Psoas muscle (tissue), 8 donors: ENCODE measurements around the gene PIAS1. TPM values are rescaled to one million over a fixed set of nuclear protein-coding genes. Genes with fewer than 3 reads are reported as not detected.
"Not testable (repeated sequence)": the region's sequence is repeated elsewhere in the genome, so short reads cannot be mapped to it uniquely, and the experiment has no call there.

Experiments
- ATAC-seq, 4 donors: fragments of 200-7000 bp; cut with Tn5 transposase; one replicate each; pipeline ENCODE4 v1.9.1; 2020; ENCODE audit warnings: moderate library complexity in 3 of 4, mild to moderate bottlenecking in 2 of 4
- DNase-seq, 2 donors: peaks; one replicate each; pipeline ENCODE4 v3.0.0-alpha.2; 2020
- H3K27ac ChIP-seq: fragments of 200-600 bp; one replicate; pipeline ENCODE4 v1.8.0; 2022
- H3K27me3 ChIP-seq, 3 donors: fragments of 200-600 bp in 1 of 3; one replicate each; pipeline versions ENCODE4 v1.6.1 to v1.8.0; 2013 to 2022; ENCODE audit warnings: low read length in 2 of 3, mild to moderate bottlenecking in 2 of 3, moderate library complexity in 1 of 3; ENCODE audit not compliant: insufficient read depth in 3 of 3
- H3K36me3 ChIP-seq, 2 donors: fragments of 200-600 bp in 1 of 2; one replicate each; pipeline versions ENCODE4 v1.6.1 to v1.8.0; 2013 to 2022; ENCODE audit warnings: low read depth in 1 of 2, mild to moderate bottlenecking in 1 of 2, moderate library complexity in 1 of 2; ENCODE audit not compliant: insufficient read depth in 1 of 2
- H3K4me1 ChIP-seq: fragments of 200-600 bp; one replicate; pipeline ENCODE4 v1.8.0; 2022
- H3K4me3 ChIP-seq: fragments of 200-600 bp; one replicate; pipeline ENCODE4 v1.8.0; 2022; ENCODE audit warnings: mild to moderate bottlenecking
- H3K9me3 ChIP-seq: fragments of 200-600 bp; one replicate; pipeline ENCODE4 v1.8.0; 2022
- WGBS, 3 donors: extraction: QIAGEN DNeasy Blood & Tissue Kit; methylation state at CpG; one replicate each; pipeline versions ENCODE4 v1.1.6 to v1.1.7; 2013; 5-methylcytosine and 5-hydroxymethylcytosine counted together
- intact Hi-C, 2 donors: fragments of 100-400 bp; cut with DNase I; formaldehyde crosslinking; loops; one replicate each; pipeline versions ENCODE4 v1.11.0 to v1.14.2; 2022
- polyA plus RNA-seq, 3 donors: library from polyadenylated mRNA; stranded (reverse); fragments of 200-250 nt; gene quantifications; one replicate each; pipeline ENCODE4 v1.2.3, GENCODE V29; 2013
- total RNA-seq, 4 donors: library from RNA; stranded (reverse); fragmentation: NEBNext Ultra II Directional in 2 of 4; extraction: Animal tissue kit (Norgen Biotek cat#: 25700) in 2 of 4; gene quantifications; one replicate each; pipeline versions ENCODE4 v1.2.1 to v1.2.4, GENCODE V29; 2021 to 2023
- TF ChIP-seq, protein P1 (sequence below): fragments of 200-600 bp; IDR thresholded peaks from one replicate; pipeline ENCODE4 v1.8.0; 2022; ENCODE audit warnings: antibody characterized with exemption
- donor health status: healthy with polysubstance abuse.
- donor health status: DM: no; HTN: no; CAD: no; lungs with moderate emphysema.
- donor health status: Bipolar disorder and iron deficiency.
- donor health status: healthy.
- donor health status: DM: yes; HTN: yes; CAD: no.
- donor health status: DM: no; HTN: no; CAD: no.
- donor health status: DM: no; HTN: no; CAD: no.
- donor health status: DM: yes; HTN: yes; CAD: no.

Gene PIAS1
- total and polyA plus RNA-seq, 7 donors: 4.4 to 28.7 (median 18.2) TPM

DNA sequence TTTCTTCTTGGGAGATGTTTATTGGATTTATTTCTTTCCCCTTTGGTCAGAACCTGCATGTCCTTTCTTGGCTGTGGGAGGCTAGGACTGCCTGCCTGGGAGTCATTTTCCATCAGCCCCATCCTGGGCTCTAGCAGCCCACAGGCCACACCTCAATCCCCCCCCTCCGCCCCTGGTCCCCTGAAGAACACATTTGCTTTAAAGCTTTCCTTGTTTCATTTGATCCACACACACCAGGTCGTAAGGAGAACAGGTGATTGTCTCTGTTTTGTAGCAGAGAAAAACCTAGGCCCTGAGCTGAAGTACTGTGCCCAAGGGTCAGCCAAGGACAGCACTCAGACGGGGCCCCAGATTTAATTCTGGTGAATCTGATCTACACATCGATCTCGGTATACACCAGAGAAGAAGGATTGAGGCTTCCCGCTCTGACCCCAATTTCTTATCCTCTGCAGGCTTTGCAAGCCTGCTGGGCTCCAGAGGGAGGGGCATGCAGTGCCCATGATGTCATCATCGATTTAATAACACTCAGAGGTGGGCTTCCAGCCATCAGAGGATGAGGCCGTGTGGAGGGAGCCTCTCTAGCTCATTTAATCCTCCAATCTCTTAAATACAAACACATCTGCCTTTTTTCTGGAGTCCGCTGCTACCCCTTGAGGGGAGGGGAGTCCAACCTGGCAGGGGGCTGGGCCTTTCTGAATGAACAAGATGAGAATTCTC is 177.1 kb downstream of the PIAS1 start:
- H3K4me1 ChIP-seq: peaks cover 15% of the 10 kb centered on the region
- 66 to 83% (median 69%) methylated on average over 9 of the region's 9 CpGs for WGBS, 3 donors
- DNase-seq: peak in 1 of 2 donors; percentile 28
- H3K36me3 ChIP-seq: no peaks in the 10 kb centered on the region
- TF ChIP-seq, protein P1, sequence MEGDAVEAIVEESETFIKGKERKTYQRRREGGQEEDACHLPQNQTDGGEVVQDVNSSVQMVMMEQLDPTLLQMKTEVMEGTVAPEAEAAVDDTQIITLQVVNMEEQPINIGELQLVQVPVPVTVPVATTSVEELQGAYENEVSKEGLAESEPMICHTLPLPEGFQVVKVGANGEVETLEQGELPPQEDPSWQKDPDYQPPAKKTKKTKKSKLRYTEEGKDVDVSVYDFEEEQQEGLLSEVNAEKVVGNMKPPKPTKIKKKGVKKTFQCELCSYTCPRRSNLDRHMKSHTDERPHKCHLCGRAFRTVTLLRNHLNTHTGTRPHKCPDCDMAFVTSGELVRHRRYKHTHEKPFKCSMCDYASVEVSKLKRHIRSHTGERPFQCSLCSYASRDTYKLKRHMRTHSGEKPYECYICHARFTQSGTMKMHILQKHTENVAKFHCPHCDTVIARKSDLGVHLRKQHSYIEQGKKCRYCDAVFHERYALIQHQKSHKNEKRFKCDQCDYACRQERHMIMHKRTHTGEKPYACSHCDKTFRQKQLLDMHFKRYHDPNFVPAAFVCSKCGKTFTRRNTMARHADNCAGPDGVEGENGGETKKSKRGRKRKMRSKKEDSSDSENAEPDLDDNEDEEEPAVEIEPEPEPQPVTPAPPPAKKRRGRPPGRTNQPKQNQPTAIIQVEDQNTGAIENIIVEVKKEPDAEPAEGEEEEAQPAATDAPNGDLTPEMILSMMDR: no peak
- H3K9me3 ChIP-seq: no peaks in the 10 kb centered on the region
- intact Hi-C loops: no loop called here
- no peaks in the 10 kb centered on the region for H3K27me3 ChIP-seq
- no peak for ATAC-seq
- H3K4me3 ChIP-seq: no peak overlapping the region
- no peak overlapping the region for H3K27ac ChIP-seq

DNA sequence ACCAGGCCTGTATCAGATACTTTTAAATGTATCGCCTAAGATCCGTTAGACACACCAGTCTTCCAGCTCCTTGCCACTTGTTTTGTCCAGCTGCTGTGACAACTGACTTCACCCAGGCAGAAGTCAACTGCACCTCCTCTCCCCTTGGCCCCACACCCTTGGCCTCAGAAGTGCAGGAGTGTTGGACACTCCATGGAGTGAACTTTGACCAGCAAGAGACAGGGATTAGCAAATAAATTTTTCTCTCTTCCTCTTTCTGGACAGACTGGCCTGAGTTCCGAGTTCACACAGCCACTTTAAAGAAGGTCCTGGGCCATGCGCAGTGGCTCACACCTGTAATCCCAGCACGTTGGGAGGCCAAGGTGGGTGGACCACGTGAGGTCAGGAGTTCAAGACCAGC is 178.3 kb downstream of the PIAS1 start:
- intact Hi-C loops: no loop called here
- H3K27ac ChIP-seq: no peak overlapping the region
- no peak overlapping the region for H3K4me3 ChIP-seq
- no peaks in the 10 kb centered on the region for H3K9me3 ChIP-seq
- DNase-seq (peak in 1 of 2 donors; percentile 32), ATAC-seq (no peak)
- no peaks in the 10 kb centered on the region for H3K36me3 ChIP-seq
- H3K4me1 ChIP-seq: peaks cover 14% of the 10 kb centered on the region
- TF ChIP-seq, protein P1: no peak
- 83 to 91% (median 85%) methylated on average over 6 of the region's 6 CpGs for WGBS, 3 donors
- no peaks in the 10 kb centered on the region for H3K27me3 ChIP-seq

DNA sequence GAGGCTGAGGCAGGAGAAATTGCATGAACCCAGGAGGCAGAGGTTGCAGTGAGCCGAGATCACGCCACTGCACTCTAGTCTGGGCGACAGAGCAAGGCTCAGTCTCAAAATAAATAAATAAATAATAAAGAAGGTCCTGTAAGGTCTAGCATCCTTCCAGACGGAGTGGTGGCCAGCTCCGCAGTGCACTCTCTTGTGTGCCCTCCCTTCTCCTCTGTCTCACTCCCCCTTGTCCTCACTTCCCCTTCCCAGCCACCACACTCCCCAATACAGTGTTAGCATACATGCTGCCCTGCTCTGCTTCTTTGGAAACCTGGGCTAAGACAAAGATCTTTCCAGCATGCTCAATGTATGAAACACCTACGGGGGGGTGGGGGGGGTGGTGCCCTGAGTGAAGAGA is 178.8 kb downstream of the PIAS1 start:
- no peak overlapping the region for H3K4me3 ChIP-seq
- no peaks in the 10 kb centered on the region for H3K36me3 ChIP-seq
- peak in 1 of 2 donors; percentile 61 for DNase-seq
- ATAC-seq: no peak
- H3K4me1 ChIP-seq: peaks cover 10% of the 10 kb centered on the region
- TF ChIP-seq, protein P1: no peak
- no peaks in the 10 kb centered on the region for H3K9me3 ChIP-seq
- H3K27me3 ChIP-seq: no peaks in the 10 kb centered on the region
- H3K27ac ChIP-seq: no peak overlapping the region
- intact Hi-C loops: no loop called here
- 92 to 95% (median 94%) methylated on average over 6 of the region's 6 CpGs for WGBS, 3 donors

DNA sequence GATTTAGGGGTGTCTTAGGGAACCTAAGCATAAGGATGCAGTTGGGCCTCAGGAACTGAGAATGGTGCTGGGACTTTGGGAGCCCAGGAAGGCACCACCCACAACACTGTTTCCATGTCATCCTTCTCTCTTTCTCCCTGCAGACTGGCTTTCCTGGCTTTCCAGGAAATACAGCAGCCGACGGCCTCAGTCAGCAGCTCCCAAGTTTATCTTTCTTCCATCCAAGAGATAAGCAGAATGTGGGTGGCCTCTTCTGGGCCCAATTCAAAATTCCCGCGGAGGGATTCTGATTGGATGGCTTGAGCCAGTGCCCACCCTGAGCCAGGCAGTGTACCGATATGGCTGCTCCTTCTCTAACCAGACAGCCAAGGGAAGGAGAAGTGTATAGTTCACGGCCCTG is 179.9 kb downstream of the PIAS1 start:
- intact Hi-C loops: no loop called here
- Histone ChIP-seq H3K9me3 (no peaks in the 10 kb centered on the region), H3K36me3 (no peaks in the 10 kb centered on the region), H3K4me3 (no peak overlapping the region), H3K27ac (no peak overlapping the region), H3K27me3 (no peaks in the 10 kb centered on the region), H3K4me1 (no peaks in the 10 kb centered on the region)
- no peak for ATAC-seq
- TF ChIP-seq, protein P1: no peak
- DNase-seq: peak in 1 of 2 donors; percentile 11
- 81 to 82% (median 81%) methylated on average over 6 of the region's 6 CpGs for WGBS, 3 donors

DNA sequence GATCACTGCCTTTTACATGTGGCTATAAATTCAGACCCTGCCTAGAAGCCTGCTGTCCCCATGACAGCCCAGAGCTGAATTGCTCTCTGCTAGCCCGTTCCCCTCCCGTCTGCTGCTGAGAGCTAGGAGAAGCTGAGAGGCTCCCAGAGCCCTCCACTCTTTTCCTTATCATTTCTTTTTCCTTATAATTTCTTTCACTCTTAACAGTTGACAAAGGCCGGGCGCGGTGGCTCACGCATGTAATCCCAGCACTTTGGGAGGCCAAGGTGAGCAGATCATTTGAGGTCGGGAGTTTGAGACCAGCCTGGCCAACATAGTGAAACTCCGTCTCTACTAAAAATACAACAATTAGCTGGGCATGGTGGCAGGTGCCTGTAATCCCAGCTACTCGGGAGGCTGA is 180.4 kb downstream of the PIAS1 start:
- H3K27ac ChIP-seq, H3K9me3 ChIP-seq, H3K4me1 ChIP-seq, H3K36me3 ChIP-seq, H3K27me3 ChIP-seq, H3K4me3 ChIP-seq, intact Hi-C loops, ATAC-seq: not testable (repeated sequence)
- peak in 1 of 2 donors; percentile 13 for DNase-seq
- 88 to 95% (median 92%) methylated on average over 9 of the region's 9 CpGs for WGBS, 3 donors
